ENCODE results near the gene IRGQ.

DNA sequence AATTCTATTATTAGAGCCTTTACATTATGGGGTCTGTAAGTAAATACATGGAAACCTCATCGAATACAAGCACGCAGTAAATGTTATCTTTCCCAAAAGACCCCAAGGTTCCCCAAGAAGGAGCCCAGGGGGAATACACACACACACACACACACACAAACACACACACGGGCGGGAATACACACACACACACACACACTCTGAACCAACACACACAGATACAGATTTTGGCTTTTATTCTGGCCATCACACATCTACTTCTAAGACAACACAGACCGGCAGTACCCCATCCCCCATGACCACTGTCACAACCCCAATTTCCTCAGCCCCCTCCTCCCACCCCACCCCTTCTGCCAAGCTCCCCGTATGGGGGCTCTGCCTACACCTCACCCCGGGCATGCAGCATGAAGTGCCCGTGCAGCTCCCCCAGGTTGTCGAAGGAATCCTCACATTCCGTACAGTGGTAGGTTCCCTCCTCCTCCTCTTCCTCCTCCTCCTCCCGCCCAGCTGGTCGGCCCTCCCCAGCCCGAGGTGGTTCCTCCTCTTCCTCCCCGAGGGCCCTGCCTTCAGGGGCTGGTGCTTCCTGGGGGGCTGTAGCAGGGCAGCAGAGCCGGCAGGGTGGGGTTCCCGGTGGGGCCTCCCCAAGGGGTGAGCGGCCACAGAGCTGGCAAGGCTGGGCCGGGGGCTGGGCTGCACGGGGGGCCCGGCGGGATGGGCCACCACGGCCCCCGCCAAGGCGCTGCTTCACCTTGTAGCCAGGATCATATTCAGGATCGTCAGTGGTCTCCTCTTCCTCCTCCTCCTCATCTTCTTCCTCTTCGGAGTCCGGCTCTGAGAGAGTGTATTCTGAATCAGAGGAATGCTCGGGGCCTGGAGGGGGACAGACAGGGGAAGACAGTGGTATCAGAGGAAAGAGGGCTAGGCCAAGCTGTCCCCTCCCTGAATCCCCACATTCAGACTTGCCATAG is 11.6 kb upstream of the IRGQ start:
- TF ChIP-seq CTCF (IDR thresholded peaks at IDR 0.05; ENCODE audit: low read length) (no peak), EZH2 (IDR thresholded peaks at IDR 0.05; ENCODE audit: borderline replicate concordance, low read length) (no peak)

Measured in OCI-LY1 (cell line).